ENCODE measurements around the gene CARD6. TPM values are rescaled to one million over a fixed set of nuclear protein-coding genes. Genes with fewer than 3 reads are reported as not detected.

Gene CARD6
- total and polyA plus RNA-seq, 9 of the 15 experiments (the other 6 are each of a cell fraction or from before 2014, with no cell fraction given) = 3.5 to 8.3 (median 5.9) TPM

DNA sequence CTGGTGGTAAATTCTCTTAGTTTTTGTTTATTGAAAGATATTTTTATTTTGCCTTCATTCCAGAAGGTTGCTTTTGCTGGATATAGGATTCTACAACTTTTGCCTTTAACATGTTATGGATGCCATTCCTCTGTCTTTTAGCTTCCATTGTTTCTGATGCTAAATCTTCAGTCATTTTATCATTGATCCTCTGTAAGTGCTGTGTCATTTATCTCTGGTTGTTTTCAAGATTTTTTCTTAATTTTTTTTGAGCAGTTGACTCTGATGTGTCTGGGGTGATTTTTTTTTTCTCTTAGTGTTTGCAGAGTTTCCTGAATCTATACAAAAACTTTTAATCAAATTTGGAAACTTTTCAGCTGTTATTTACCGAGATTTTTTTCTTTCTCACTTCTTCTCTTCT lies 6.4 kb downstream of the CARD6 start (continued):
- TF ChIP-seq ZNF133 (CRISPR knock-in tag; IDR thresholded peaks at IDR 0.05) (no peak), SREBF2 (CRISPR knock-in tag; IDR thresholded peaks at IDR 0.05) (no peak), HDAC3 (IDR thresholded peaks at IDR 0.05; ENCODE audit: borderline replicate concordance, partially characterized antibody) (no peak), FOSL1 (tag; conservative IDR thresholded peaks at IDR 0.05) (no peak), ZNF165 (CRISPR knock-in tag; IDR thresholded peaks at IDR 0.05; ENCODE audit: borderline replicate concordance) (no peak), MYBL2 (IDR thresholded peaks at IDR 0.05; ENCODE audit: low read depth) (no peak), MYBL2 (CRISPR knock-in tag; IDR thresholded peaks at IDR 0.05; ENCODE audit: borderline replicate concordance) (no peak), ZNF24 (IDR thresholded peaks at IDR 0.05) (no peak)
- TF ChIP-seq, protein P1, sequence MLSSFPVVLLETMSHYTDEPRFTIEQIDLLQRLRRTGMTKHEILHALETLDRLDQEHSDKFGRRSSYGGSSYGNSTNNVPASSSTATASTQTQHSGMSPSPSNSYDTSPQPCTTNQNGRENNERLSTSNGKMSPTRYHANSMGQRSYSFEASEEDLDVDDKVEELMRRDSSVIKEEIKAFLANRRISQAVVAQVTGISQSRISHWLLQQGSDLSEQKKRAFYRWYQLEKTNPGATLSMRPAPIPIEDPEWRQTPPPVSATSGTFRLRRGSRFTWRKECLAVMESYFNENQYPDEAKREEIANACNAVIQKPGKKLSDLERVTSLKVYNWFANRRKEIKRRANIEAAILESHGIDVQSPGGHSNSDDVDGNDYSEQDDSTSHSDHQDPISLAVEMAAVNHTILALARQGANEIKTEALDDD (IDR thresholded peaks at IDR 0.05) = no peak
- TF ChIP-seq, protein P2, sequence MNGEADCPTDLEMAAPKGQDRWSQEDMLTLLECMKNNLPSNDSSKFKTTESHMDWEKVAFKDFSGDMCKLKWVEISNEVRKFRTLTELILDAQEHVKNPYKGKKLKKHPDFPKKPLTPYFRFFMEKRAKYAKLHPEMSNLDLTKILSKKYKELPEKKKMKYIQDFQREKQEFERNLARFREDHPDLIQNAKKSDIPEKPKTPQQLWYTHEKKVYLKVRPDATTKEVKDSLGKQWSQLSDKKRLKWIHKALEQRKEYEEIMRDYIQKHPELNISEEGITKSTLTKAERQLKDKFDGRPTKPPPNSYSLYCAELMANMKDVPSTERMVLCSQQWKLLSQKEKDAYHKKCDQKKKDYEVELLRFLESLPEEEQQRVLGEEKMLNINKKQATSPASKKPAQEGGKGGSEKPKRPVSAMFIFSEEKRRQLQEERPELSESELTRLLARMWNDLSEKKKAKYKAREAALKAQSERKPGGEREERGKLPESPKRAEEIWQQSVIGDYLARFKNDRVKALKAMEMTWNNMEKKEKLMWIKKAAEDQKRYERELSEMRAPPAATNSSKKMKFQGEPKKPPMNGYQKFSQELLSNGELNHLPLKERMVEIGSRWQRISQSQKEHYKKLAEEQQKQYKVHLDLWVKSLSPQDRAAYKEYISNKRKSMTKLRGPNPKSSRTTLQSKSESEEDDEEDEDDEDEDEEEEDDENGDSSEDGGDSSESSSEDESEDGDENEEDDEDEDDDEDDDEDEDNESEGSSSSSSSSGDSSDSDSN (IDR thresholded peaks at IDR 0.05; ENCODE audit: borderline replicate concordance in 1 of 2, low read depth in 2 of 2, low read length in 2 of 2) = no peak
